K562 (cell line): ENCODE results near the gene MAPT. TPM values are rescaled to one million over a fixed set of nuclear protein-coding genes. Genes with fewer than 3 reads are reported as not detected.

Experiments
- KAT2B ChIP-seq: IDR thresholded peaks from one replicate; pipeline ENCODE4 v1.6.1; 2012; ENCODE audit warnings: low read depth, mild to moderate bottlenecking, control low read depth, inconsistent platforms, low read length, moderate library complexity
- ZNF407 ChIP-seq: fragments of 450-650 bp; IDR thresholded peaks from 2 replicates; pipeline ENCODE4 v1.6.1; 2016; ENCODE audit warnings: low read depth
- polyA plus RNA-seq, 8 experiments: library from polyadenylated mRNA; depleted of rRNA in 4 of 8; stranded (reverse) in 5 of 8; unstranded in 3 of 8; fragments of >200 nt; fragmentation: Nextera tagmentation in 2 of 8; fragmentation: Illumina TruSeq in 1 of 8; extraction: Ambion mirVana in 2 of 8; extraction: Trizol in 1 of 8; gene quantifications; 2 replicates each; pipeline versions ENCODE4 v1.2.1 to v1.2.3, GENCODE V29; 2011 to 2014; ENCODE audit warnings: inconsistent platforms in 1 of 8, missing spikeins in 1 of 8
- total RNA-seq, 7 experiments: library from RNA; depleted of rRNA in 6 of 7; stranded (reverse); fragments of >200 nt in 6 of 7; fragmentation: Illumina TruSeq in 2 of 7; extraction: Trizol in 2 of 7; gene quantifications; 2 replicates each; pipeline versions ENCODE4 v1.2.1 to v1.2.3, GENCODE V29; 2011 to 2021; ENCODE audit warnings: low replicate concordance in 1 of 7

Gene MAPT
- total and polyA plus RNA-seq, 9 of the 15 experiments (the other 6 are each of a cell fraction or from before 2014, with no cell fraction given) = 0.04 to 1.1 (median 0.36) TPM

- TF ChIP-seq ZNF407 (no peak), KAT2B (no peak)
These were observed 106.4 kb downstream of the MAPT start (continued) for GRCh38 chr17:46000757-46001156.
